K562 (cell line): ENCODE measurements around the gene MTHFS. TPM values are rescaled to one million over a fixed set of nuclear protein-coding genes. Genes with fewer than 3 reads are reported as not detected.

Experiments used
- ATAC-seq: fragments of 200-7000 bp; cut with Tn5 transposase; 3 replicates; pipeline ENCODE4 v1.9.1; 2020; ENCODE audit warnings: moderate library complexity
- BruUV-seq: library from RNA; stranded (reverse); fragments of 400-500 nt; replicated peaks from 2 replicates; lab custom pipeline; 2021; lab: Mats Ljungman, UMichigan
- CTCF ChIA-PET: fragments of 300-600 bp; formaldehyde crosslinking; extraction: SDS; loops from one replicate; lab custom pipeline; 2021; ENCODE audit warnings: low intra/inter-chr PET ratio; lab: Yijun Ruan, JAX
- POLR2A ChIA-PET: fragments of 300-600, 350-650 bp; sonication (Branson Sonifier 250); formaldehyde crosslinking; extraction: SDS; loops from one replicate; lab custom pipeline; 2021; ENCODE audit warnings: antibody characterized with exemption, inconsistent platforms; lab: Yijun Ruan, JAX
- DNase-seq, 4 experiments: peaks; one replicate each; pipeline versions ENCODE4 v3.0.0 to v3.0.0-alpha.2; 2011 to 2018; ENCODE audit warnings: low spot score in 3 of 4, mixed read lengths in 3 of 4; ENCODE audit errors: extremely low read depth in 1 of 4
- FAIRE-seq: peaks from 2 replicates; lab custom pipeline; 2011; peaks lifted over from hg19 to GRCh38; lab: Jason Lieb, UNC
- H2AFZ ChIP-seq: 2 replicates; pipeline ENCODE4 v1.6.0; 2011; ENCODE audit warnings: low read depth, low read length, control low read depth, inconsistent platforms
- H3K27ac ChIP-seq: fragments of 200-600 bp; 3 replicates; pipeline ENCODE4 v1.8.0; 2011; ENCODE audit warnings: low read depth, mild to moderate bottlenecking, control low read depth, inconsistent platforms, low read length, moderate library complexity, mixed read lengths; ENCODE audit errors: extremely low read depth
- H3K27me3 ChIP-seq, 2 experiments: fragments of 300-600 bp in 1 of 2; 2 replicates in 1 of 2; 3 replicates in 1 of 2; pipeline versions ENCODE4 v1.6.0 to v1.8.0; 2011; ENCODE audit warnings: inconsistent platforms in 2 of 2, low read length in 2 of 2, mild to moderate bottlenecking in 1 of 2, mixed read lengths in 1 of 2, moderate library complexity in 1 of 2; ENCODE audit not compliant: control insufficient read depth in 2 of 2, insufficient read depth in 2 of 2
- H3K36me3 ChIP-seq: fragments of 300-600 bp; 3 replicates; pipeline ENCODE4 v1.8.0; 2011; ENCODE audit warnings: mild to moderate bottlenecking, low read length, inconsistent platforms; ENCODE audit not compliant: control insufficient read depth, insufficient read depth
- H3K4me1 ChIP-seq, 2 experiments: fragments of 200-600 bp in 1 of 2; replicated peaks in 1 of 2; 2 replicates in 1 of 2; 3 replicates in 1 of 2; pipeline versions ENCODE4 v1.5.1 to v1.8.0; 2011; ENCODE audit warnings: inconsistent platforms in 2 of 2, low read length in 2 of 2, mild to moderate bottlenecking in 1 of 2, mixed read lengths in 1 of 2, moderate library complexity in 1 of 2; ENCODE audit not compliant: control insufficient read depth in 2 of 2, insufficient read depth in 2 of 2
- H3K4me2 ChIP-seq: 2 replicates; pipeline ENCODE4 v1.6.1; 2011; ENCODE audit warnings: low read length, control low read depth, inconsistent platforms, mixed read lengths; ENCODE audit not compliant: insufficient read depth
- H3K4me3 ChIP-seq: fragments of 200-600 bp; sonication (generic), shearing (Covaris generic); 2 replicates; pipeline ENCODE4 v1.5.1; 2016; ENCODE audit warnings: control low read depth, inconsistent platforms
- H3K79me2 ChIP-seq: fragments of 200-600 bp; 3 replicates; pipeline ENCODE4 v1.8.0; 2011; ENCODE audit warnings: low read length, inconsistent platforms; ENCODE audit not compliant: control insufficient read depth, insufficient read depth
- H3K9ac ChIP-seq, 2 experiments: 2 replicates each; pipeline versions ENCODE4 v1.6.0 to v1.6.1; 2011; ENCODE audit warnings: low read depth in 2 of 2, low read length in 2 of 2, control low read depth in 1 of 2, inconsistent platforms in 1 of 2, mild to moderate bottlenecking in 1 of 2, mixed read lengths in 1 of 2; ENCODE audit not compliant: insufficient read depth in 1 of 2
- H3K9me1 ChIP-seq: one replicate; pipeline ENCODE4 v1.6.0; 2011; ENCODE audit warnings: inconsistent platforms, mild to moderate bottlenecking, low read length, moderate library complexity; ENCODE audit not compliant: control insufficient read depth, insufficient read depth
- H3K9me3 ChIP-seq: replicated peaks from 2 replicates; pipeline ENCODE4 v1.5.1; 2011; ENCODE audit warnings: low read depth, low read length, inconsistent platforms; ENCODE audit not compliant: control insufficient read depth, insufficient read depth
- H4K20me1 ChIP-seq: replicated peaks from 2 replicates; pipeline ENCODE4 v1.6.1; 2011; ENCODE audit warnings: low read length, inconsistent platforms, mixed read lengths; ENCODE audit not compliant: control insufficient read depth, insufficient read depth
- CBFB ChIP-seq: sonication (generic); formaldehyde crosslinking; IDR thresholded peaks from 2 replicates; pipeline ENCODE4 v1.4.0; 2020; ENCODE audit warnings: mild to moderate bottlenecking, missing genetic modification reagents
- HDAC3 ChIP-seq: fragments of 450-650 bp; IDR thresholded peaks from 2 replicates; pipeline ENCODE4 v1.6.1; 2018; ENCODE audit warnings: borderline replicate concordance, mild to moderate bottlenecking, moderate library complexity; ENCODE audit not compliant: partially characterized antibody
- NONO ChIP-seq, 2 experiments: fragments of 200-400 bp in 1 of 2; fragments of 450-650 bp in 1 of 2; formaldehyde crosslinking in 1 of 2; IDR thresholded peaks; 2 replicates each; pipeline ENCODE4 v1.6.1; 2017; ENCODE audit warnings: low read depth in 2 of 2, mild to moderate bottlenecking in 2 of 2, moderate library complexity in 2 of 2, low read length in 1 of 2
- NR2F6 ChIP-seq: fragments of 450-650 bp; formaldehyde crosslinking; IDR thresholded peaks from 2 replicates; pipeline ENCODE4 v1.4.0; 2020; ENCODE audit warnings: mild to moderate bottlenecking
- SMAD1 ChIP-seq: fragments of 150-350 bp; IDR thresholded peaks from 2 replicates; pipeline ENCODE4 v1.6.1; 2014; ENCODE audit warnings: low read length, low read depth; ENCODE audit not compliant: partially characterized antibody
- ZKSCAN1 ChIP-seq: fragments of 150-350 bp; IDR thresholded peaks from 2 replicates; pipeline ENCODE4 v1.6.1; 2016; ENCODE audit warnings: low read depth, low read length
- ZNF232 ChIP-seq: sonication (generic); formaldehyde crosslinking; IDR thresholded peaks from 2 replicates; pipeline ENCODE4 v1.8.0; 2022; ENCODE audit warnings: mild to moderate bottlenecking, missing genetic modification reagents
- WGBS: fragments of 100-300 bp; shearing (Covaris generic); methylation state at CpG from one replicate; pipeline ENCODE4 v1.1.6; 2016; ENCODE audit warnings: low coverage, mixed read lengths; ENCODE audit not compliant: insufficient coverage; ENCODE audit errors: missing lambda C conversion rate; 5-methylcytosine and 5-hydroxymethylcytosine counted together
- in situ Hi-C: fragments of 300-500 bp; cut with MboI; formaldehyde crosslinking; loops from 4 replicates; pipeline ENCODE4 v1.15.0; 2018; ENCODE audit warnings: inconsistent platforms, mixed read lengths
- intact Hi-C: fragments of 100-400 bp; cut with micrococcal nuclease; formaldehyde crosslinking; loops from 2 replicates; pipeline ENCODE4 v1.14.2; 2022
- polyA plus RNA-seq, 8 experiments: library from polyadenylated mRNA; depleted of rRNA in 4 of 8; stranded (reverse) in 5 of 8; unstranded in 3 of 8; fragments of >200 nt; fragmentation: Nextera tagmentation in 2 of 8; fragmentation: Illumina TruSeq in 1 of 8; extraction: Ambion mirVana in 2 of 8; extraction: Trizol in 1 of 8; gene quantifications; 2 replicates each; pipeline versions ENCODE4 v1.2.1 to v1.2.3, GENCODE V29; 2011 to 2014; ENCODE audit warnings: inconsistent platforms in 1 of 8, missing spikeins in 1 of 8
- total RNA-seq, 7 experiments: library from RNA; depleted of rRNA in 6 of 7; stranded (reverse); fragments of >200 nt in 6 of 7; fragmentation: Illumina TruSeq in 2 of 7; extraction: Trizol in 2 of 7; gene quantifications; 2 replicates each; pipeline versions ENCODE4 v1.2.1 to v1.2.3, GENCODE V29; 2011 to 2021; ENCODE audit warnings: low replicate concordance in 1 of 7
- TF ChIP-seq, protein P1 (sequence below), 2 experiments: fragments of 450-650 bp in 1 of 2; IDR thresholded peaks; 2 replicates each; pipeline ENCODE4 v1.6.1; 2011 to 2017; ENCODE audit warnings: low read depth in 2 of 2, antibody characterized with exemption in 1 of 2, borderline replicate concordance in 1 of 2, low read length in 1 of 2, mild to moderate bottlenecking in 1 of 2, mixed read lengths in 1 of 2; ENCODE audit not compliant: control insufficient read depth in 1 of 2
- TF ChIP-seq, protein P2 (sequence below): fragments of 450-650 bp; IDR thresholded peaks from 2 replicates; pipeline ENCODE4 v1.6.1; 2016

The MTHFS gene
- total and polyA plus RNA-seq, 9 of the 15 experiments (the other 6 are each of a cell fraction or from before 2014, with no cell fraction given), result 17.8 to 79.3 (median 41.7) TPM

DNA sequence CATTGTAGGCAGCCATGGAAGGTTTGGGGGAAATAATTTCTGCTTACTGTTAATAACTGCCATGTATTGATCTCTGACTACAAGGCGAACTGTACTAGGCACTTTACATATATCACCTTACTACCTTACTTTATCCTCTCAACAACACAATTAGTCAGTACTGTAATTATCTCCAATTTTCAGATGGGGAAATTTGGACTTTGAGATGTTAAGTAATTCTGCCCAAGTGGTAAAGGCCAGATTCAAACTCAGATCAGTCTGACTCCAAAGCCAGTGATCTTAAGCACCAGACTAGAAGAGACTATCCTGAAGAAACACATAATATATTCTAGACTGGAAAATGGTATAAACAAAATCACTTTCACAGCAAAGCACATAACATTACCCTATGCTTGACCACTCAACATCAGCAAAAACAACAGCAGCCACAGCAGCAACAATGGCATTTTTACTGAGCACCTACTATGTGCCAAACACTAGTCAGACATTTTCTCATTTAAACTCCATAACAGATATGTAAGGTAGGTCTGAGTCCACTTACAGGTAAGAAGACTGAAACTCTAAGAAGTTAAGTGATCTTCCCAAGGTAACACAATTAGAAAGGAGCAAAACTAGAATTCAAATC, 13.1 kb downstream of the MTHFS start:
- intact Hi-C loops (no loop called here), in situ Hi-C loops (loop anchor here (25.0 kb wide), 1 partner anchor 279 kb away; the partner anchor contains the start of gene FAH)
- H3K36me3 ChIP-seq, result peaks cover 89% of the 10 kb centered on the region
- H3K27ac ChIP-seq, result no peak overlapping the region
- no peak overlapping the region for H2AFZ ChIP-seq
- no peak for FAIRE-seq
- H3K9ac ChIP-seq, result no peak overlapping the region
- no peak overlapping the region for H3K4me2 ChIP-seq
- H3K9me3 ChIP-seq, result no peaks in the 10 kb centered on the region
- no peak overlapping the region for H3K4me3 ChIP-seq
- no peaks in the 10 kb centered on the region for H4K20me1 ChIP-seq
- CTCF ChIA-PET, result no interaction called here
- no peaks in the 10 kb centered on the region for H3K27me3 ChIP-seq
- POLR2A ChIA-PET, result interaction anchor here (1.4 to 3.8 kb wide), 2 partner anchors 9 to 10 kb away, joined by 4 to 24 read pairs; no protein-coding TSS in a partner anchor
- WGBS, result 100% methylated on average over 1 of the region's 1 CpG
- H3K4me1 ChIP-seq, result peaks cover 0 to 19% of the 10 kb centered on the region in 2 experiments; a peak in 2 of 5 replicates
- no peak for DNase-seq
- TF ChIP-seq NR2F6 (no peak), ZKSCAN1 (peak; percentile 71; the same call in 1 of the 2 replicates)
- TF ChIP-seq, all 486 proteins: peak for 1
- Histone ChIP-seq H3K9me1 (no peaks in the 10 kb centered on the region), H3K79me2 (peaks cover 17% of the 10 kb centered on the region; the same call in 2 of the 3 replicates)
- no peak for ATAC-seq
- no TSS peak for BruUV-seq

DNA sequence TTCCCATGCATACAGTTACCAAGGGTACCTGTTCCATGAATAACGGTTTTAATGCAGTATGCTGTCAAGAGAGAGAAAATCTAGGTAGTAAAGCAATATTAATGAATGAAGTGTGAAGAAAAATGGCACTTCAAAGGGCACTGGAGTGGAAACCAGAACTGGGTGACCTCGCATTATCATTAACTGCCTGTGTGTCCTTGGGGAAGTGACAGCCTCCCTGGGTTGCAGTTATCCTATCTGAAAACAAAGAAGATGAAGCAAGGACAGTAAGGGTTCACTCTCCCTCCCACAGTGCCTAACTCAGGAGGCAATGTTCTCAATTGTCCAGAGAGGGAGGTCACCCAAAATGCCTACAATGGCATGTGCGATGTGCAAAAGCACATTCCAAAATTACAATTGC, 15.1 kb downstream of the MTHFS start:
- DNase-seq, result no peak
- Histone ChIP-seq H2AFZ (no peak overlapping the region), H3K27ac (no peak overlapping the region), H3K9ac (no peak overlapping the region), H3K4me1 (peaks cover 0 to 19% of the 10 kb centered on the region in 2 experiments; a peak in 2 of 5 replicates), H4K20me1 (no peaks in the 10 kb centered on the region), H3K36me3 (peaks cover 89% of the 10 kb centered on the region), H3K27me3 (no peaks in the 10 kb centered on the region), H3K9me1 (no peaks in the 10 kb centered on the region), H3K79me2 (peaks cover 19% of the 10 kb centered on the region; the same call in 2 of the 3 replicates), H3K4me3 (no peak overlapping the region), H3K4me2 (no peak overlapping the region), H3K9me3 (peaks cover 10% of the 10 kb centered on the region)
- intact Hi-C loops, result no loop called here
- CTCF ChIA-PET, result no interaction called here
- FAIRE-seq, result no peak
- no TSS peak for BruUV-seq
- ATAC-seq, result peak; percentile 60
- 54% methylated on average over 3 of the region's 3 CpGs for WGBS
- POLR2A ChIA-PET, result interaction anchor here (1.1 to 1.2 kb wide), 2 partner anchors 16 to 40 kb away, joined by 3 read pairs; no protein-coding TSS in a partner anchor
- in situ Hi-C loops, result loop anchor here (25.0 kb wide), 1 partner anchor 281 kb away; the partner anchor contains the start of gene FAH
- no peak for TF ChIP-seq HDAC3
- TF ChIP-seq, protein P1, sequence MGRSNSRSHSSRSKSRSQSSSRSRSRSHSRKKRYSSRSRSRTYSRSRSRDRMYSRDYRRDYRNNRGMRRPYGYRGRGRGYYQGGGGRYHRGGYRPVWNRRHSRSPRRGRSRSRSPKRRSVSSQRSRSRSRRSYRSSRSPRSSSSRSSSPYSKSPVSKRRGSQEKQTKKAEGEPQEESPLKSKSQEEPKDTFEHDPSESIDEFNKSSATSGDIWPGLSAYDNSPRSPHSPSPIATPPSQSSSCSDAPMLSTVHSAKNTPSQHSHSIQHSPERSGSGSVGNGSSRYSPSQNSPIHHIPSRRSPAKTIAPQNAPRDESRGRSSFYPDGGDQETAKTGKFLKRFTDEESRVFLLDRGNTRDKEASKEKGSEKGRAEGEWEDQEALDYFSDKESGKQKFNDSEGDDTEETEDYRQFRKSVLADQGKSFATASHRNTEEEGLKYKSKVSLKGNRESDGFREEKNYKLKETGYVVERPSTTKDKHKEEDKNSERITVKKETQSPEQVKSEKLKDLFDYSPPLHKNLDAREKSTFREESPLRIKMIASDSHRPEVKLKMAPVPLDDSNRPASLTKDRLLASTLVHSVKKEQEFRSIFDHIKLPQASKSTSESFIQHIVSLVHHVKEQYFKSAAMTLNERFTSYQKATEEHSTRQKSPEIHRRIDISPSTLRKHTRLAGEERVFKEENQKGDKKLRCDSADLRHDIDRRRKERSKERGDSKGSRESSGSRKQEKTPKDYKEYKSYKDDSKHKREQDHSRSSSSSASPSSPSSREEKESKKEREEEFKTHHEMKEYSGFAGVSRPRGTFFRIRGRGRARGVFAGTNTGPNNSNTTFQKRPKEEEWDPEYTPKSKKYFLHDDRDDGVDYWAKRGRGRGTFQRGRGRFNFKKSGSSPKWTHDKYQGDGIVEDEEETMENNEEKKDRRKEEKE (IDR thresholded peaks at IDR 0.05; ENCODE audit: borderline replicate concordance in 1 of 2, control insufficient read depth in 1 of 2, low read depth in 2 of 2, low read length in 1 of 2), result no peak
- TF ChIP-seq SMAD1, result no peak
- TF ChIP-seq NONO (IDR thresholded peaks at IDR 0.05; ENCODE audit: low read depth in 2 of 2, low read length in 1 of 2), result no peak
- no peak for TF ChIP-seq ZNF232 (CRISPR knock-in tag)
- no peak for TF ChIP-seq CBFB (CRISPR knock-in tag)
- TF ChIP-seq, protein P2, sequence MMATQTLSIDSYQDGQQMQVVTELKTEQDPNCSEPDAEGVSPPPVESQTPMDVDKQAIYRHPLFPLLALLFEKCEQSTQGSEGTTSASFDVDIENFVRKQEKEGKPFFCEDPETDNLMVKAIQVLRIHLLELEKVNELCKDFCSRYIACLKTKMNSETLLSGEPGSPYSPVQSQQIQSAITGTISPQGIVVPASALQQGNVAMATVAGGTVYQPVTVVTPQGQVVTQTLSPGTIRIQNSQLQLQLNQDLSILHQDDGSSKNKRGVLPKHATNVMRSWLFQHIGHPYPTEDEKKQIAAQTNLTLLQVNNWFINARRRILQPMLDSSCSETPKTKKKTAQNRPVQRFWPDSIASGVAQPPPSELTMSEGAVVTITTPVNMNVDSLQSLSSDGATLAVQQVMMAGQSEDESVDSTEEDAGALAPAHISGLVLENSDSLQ, result 0 out of 2 replicates have a peak, but pooled peaks have one; percentile 0
